ENCODE measurements around the gene ZMPSTE24.

ZMPSTE24 gene

DNA sequence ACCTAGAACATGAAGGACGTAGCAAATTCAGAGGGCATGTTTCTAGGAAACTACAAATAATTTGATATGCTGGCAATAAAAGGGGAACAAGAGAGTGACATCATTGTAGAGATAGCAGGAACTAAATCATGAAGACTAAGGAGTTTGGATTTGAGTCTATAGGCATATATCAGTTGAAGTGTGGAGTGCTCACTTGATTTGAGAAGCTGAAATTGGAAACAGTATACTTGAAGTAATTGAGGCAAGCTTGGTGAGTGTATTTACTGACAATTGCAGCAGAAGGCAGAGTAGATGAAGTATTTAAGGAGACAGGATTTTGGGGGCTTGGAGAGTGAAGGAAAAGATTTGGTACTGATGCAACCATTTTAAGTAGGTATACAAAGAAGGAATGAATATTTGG, 16.7 kb upstream of the ZMPSTE24 start (continued):
- TF ChIP-seq, protein P1, sequence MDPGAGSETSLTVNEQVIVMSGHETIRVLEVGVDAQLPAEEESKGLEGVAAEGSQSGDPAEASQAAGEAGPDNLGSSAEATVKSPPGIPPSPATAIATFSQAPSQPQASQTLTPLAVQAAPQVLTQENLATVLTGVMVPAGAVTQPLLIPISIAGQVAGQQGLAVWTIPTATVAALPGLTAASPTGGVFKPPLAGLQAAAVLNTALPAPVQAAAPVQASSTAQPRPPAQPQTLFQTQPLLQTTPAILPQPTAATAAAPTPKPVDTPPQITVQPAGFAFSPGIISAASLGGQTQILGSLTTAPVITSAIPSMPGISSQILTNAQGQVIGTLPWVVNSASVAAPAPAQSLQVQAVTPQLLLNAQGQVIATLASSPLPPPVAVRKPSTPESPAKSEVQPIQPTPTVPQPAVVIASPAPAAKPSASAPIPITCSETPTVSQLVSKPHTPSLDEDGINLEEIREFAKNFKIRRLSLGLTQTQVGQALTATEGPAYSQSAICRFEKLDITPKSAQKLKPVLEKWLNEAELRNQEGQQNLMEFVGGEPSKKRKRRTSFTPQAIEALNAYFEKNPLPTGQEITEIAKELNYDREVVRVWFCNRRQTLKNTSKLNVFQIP (CRISPR knock-in tag; IDR thresholded peaks at IDR 0.05; ENCODE audit: borderline replicate concordance, low read depth), result no peak
- TF ChIP-seq ZNF565 (CRISPR knock-in tag; conservative IDR thresholded peaks at IDR 0.05; ENCODE audit: low read depth) (no peak), ZNF8 (CRISPR knock-in tag; IDR thresholded peaks at IDR 0.05) (no peak), OSR1 (CRISPR knock-in tag; IDR thresholded peaks at IDR 0.05) (no peak), SNAI2 (CRISPR knock-in tag; IDR thresholded peaks at IDR 0.05) (no peak), ARNTL (CRISPR knock-in tag; IDR thresholded peaks at IDR 0.05; ENCODE audit: borderline replicate concordance, low read depth) (no peak), BACH2 (CRISPR knock-in tag; IDR thresholded peaks at IDR 0.05; ENCODE audit: borderline replicate concordance) (no peak)

DNA sequence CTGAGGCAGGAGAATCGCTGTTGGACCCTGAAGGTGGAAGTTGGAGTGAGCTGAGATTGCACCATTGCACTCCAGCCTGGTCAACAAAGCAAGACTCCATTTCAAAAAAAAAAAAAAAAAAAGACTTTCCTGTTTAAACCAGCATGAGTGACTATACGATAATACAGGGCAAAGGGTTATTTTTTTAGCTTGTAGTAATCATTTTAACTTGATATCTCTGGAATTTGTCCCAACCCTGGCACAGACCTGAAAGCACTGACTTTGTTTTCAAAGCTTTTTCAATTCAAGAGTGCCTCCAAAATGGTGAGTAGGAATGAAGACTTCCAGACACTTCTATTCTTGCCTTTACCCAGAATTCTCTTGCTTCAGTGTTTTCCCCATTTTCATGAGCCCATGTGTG, 14.7 kb upstream of the ZMPSTE24 start:
- no peak for ATAC-seq
- TF ChIP-seq CSDC2 (CRISPR knock-in tag; IDR thresholded peaks at IDR 0.05) (no peak), CSRNP3 (CRISPR knock-in tag; IDR thresholded peaks at IDR 0.05) (no peak), ZNF8 (CRISPR knock-in tag; IDR thresholded peaks at IDR 0.05) (no peak), ARNTL (CRISPR knock-in tag; IDR thresholded peaks at IDR 0.05; ENCODE audit: borderline replicate concordance, low read depth) (no peak), TSHZ2 (CRISPR knock-in tag; IDR thresholded peaks at IDR 0.05) (no peak), TOX (CRISPR knock-in tag; IDR thresholded peaks at IDR 0.05; ENCODE audit: borderline replicate concordance) (no peak), BACH2 (CRISPR knock-in tag; IDR thresholded peaks at IDR 0.05; ENCODE audit: borderline replicate concordance) (no peak), ZFP30 (CRISPR knock-in tag; IDR thresholded peaks at IDR 0.05) (no peak), SNAI2 (CRISPR knock-in tag; IDR thresholded peaks at IDR 0.05) (no peak)
- TF ChIP-seq, protein P1 (CRISPR knock-in tag; IDR thresholded peaks at IDR 0.05; ENCODE audit: borderline replicate concordance, low read depth), result no peak

GRCh38 chr1:40244138-40244744, 13.8 kb upstream of the ZMPSTE24 start:
- TF ChIP-seq, protein P1 (CRISPR knock-in tag; IDR thresholded peaks at IDR 0.05; ENCODE audit: borderline replicate concordance, low read depth), result no peak
- no peak for TF ChIP-seq ARNTL (CRISPR knock-in tag; IDR thresholded peaks at IDR 0.05; ENCODE audit: borderline replicate concordance, low read depth)
- no peak for TF ChIP-seq PPARA (CRISPR knock-in tag; IDR thresholded peaks at IDR 0.05; ENCODE audit: borderline replicate concordance)
- no peak for ATAC-seq

DNA sequence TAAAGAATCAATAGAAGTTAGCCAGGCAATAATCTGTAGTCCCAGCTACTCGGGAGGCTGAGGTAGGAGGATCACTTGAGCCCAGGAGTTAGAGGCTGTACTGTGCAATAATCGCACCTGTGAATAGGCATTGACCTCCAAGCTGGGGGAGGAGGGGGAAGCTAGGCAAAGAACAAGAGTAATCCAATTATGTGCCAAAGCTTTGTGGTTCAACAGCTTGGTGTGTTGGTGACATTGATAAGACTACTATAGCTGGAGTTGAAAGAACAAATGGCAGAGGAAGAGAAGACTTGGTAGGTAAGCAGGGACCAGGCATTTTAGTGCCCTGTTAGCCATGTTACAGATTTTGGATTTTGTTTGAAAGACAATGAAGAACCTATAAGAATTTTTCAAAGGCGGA, 12.3 kb upstream of the ZMPSTE24 start:
- no peak for ATAC-seq
- TF ChIP-seq, protein P2, sequence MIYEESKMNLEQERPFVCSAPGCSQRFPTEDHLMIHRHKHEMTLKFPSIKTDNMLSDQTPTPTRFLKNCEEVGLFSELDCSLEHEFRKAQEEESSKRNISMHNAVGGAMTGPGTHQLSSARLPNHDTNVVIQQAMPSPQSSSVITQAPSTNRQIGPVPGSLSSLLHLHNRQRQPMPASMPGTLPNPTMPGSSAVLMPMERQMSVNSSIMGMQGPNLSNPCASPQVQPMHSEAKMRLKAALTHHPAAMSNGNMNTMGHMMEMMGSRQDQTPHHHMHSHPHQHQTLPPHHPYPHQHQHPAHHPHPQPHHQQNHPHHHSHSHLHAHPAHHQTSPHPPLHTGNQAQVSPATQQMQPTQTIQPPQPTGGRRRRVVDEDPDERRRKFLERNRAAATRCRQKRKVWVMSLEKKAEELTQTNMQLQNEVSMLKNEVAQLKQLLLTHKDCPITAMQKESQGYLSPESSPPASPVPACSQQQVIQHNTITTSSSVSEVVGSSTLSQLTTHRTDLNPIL (CRISPR knock-in tag; IDR thresholded peaks at IDR 0.05; ENCODE audit: low read depth), result no peak
- TF ChIP-seq ZNF8 (CRISPR knock-in tag; IDR thresholded peaks at IDR 0.05) (no peak), OSR1 (CRISPR knock-in tag; IDR thresholded peaks at IDR 0.05) (no peak), ZFP30 (CRISPR knock-in tag; IDR thresholded peaks at IDR 0.05) (no peak), ISL1 (CRISPR knock-in tag; IDR thresholded peaks at IDR 0.05) (no peak), BACH2 (CRISPR knock-in tag; IDR thresholded peaks at IDR 0.05; ENCODE audit: borderline replicate concordance) (no peak)
- TF ChIP-seq, protein P1 (CRISPR knock-in tag; IDR thresholded peaks at IDR 0.05; ENCODE audit: borderline replicate concordance, low read depth), result no peak
- TF ChIP-seq, protein P3, sequence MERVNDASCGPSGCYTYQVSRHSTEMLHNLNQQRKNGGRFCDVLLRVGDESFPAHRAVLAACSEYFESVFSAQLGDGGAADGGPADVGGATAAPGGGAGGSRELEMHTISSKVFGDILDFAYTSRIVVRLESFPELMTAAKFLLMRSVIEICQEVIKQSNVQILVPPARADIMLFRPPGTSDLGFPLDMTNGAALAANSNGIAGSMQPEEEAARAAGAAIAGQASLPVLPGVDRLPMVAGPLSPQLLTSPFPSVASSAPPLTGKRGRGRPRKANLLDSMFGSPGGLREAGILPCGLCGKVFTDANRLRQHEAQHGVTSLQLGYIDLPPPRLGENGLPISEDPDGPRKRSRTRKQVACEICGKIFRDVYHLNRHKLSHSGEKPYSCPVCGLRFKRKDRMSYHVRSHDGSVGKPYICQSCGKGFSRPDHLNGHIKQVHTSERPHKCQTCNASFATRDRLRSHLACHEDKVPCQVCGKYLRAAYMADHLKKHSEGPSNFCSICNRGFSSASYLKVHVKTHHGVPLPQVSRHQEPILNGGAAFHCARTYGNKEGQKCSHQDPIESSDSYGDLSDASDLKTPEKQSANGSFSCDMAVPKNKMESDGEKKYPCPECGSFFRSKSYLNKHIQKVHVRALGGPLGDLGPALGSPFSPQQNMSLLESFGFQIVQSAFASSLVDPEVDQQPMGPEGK (CRISPR knock-in tag; IDR thresholded peaks at IDR 0.05; ENCODE audit: borderline replicate concordance), result no peak
